GM19397 (cell line): ENCODE measurements around the gene ZC2HC1B.
"Not testable (repeated sequence)": the region's sequence is repeated elsewhere in the genome, so short reads cannot be mapped to it uniquely, and the experiment has no call there.

ENCODE experiments used
- ATAC-seq: cut with Tn5 transposase; IDR thresholded peaks from one replicate; pipeline ENCODE4 v1.9.1; 2021; ENCODE audit warnings: mild to moderate bottlenecking, moderate library complexity; ENCODE audit not compliant: unreplicated experiment

ZC2HC1B gene

GRCh38 chr6:143867236-143867635, 3.0 kb downstream of the ZC2HC1B start:
- no peak for ATAC-seq

DNA sequence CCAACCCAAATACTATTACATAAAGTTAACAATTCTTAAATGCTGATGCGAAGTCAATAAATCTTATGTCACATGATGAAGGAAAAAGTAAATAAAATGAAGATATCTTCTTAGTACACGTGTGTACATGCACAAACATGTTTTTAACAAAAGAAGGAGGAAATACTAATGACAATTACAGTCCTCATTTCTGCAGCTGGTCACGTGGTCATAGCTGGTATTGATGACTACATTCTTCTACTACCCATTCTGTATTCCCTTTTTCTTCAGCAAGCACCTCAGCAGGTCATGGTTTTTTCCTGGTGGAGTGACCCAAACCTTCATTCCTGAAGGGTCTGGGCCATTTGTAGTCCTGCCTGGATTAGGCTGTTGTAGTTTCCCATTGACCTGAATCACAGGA, 4.5 kb downstream of the ZC2HC1B start:
- ATAC-seq = not testable (repeated sequence)

GRCh38 chr6:143871202-143871730, 7.0 kb downstream of the ZC2HC1B start:
- ATAC-seq = not testable (repeated sequence)

- peak; percentile 71 for ATAC-seq
These were observed 7.9 kb downstream of the ZC2HC1B start for GRCh38 chr6:143872201-143872600.

GRCh38 chr6:143873600-143873999, 9.3 kb downstream of the ZC2HC1B start:
- not testable (repeated sequence) for ATAC-seq

DNA sequence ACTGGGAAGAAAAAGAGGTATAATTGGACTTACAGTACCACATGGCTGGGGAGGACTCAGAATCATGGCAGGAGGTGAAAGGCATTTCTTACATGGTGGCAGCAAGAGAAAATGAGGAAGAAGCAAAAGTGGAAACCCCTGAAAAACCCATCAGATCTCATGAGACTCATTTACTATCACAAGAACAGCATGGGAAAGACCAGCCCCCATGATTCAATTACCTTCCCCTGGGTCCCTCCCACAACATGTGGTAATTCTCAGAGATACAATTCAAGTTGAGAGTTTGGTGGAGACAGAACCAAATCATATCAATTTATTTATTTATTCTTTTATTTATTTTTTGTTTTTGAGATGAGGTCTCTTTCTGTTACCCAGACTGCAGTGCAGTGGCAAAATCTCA, 10.2 kb downstream of the ZC2HC1B start:
- not testable (repeated sequence) for ATAC-seq

DNA sequence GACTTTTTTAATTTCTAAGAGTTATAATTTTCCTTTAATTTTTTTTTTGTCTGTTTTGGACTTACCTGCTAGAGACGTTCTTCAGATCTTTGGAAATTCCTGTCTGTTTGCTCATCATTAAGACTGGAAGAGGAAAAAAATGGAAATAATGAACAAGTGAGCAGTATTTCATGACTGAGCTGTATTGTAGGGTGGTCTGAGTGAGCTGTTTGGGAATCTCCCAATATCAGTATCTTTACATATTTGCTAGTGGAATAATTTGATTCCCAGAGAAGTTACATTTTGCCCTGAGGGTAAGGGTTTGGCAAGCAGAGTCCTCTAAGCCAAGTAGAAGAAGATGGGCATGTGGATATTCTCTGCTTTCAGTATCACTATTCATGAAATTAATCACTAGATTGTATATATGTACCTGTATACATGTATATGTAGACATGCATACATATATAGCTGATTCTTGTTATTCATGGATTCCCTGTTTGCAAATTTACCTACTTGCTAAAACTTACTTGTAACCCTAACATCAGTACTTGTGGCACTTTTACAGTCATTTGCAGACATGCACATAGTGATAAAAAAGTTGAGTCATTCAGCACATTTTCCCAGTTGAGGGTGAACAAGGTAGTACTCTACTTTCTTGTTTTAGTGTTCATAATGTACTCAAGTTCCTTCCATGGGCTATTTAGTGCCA, 13.5 kb downstream of the ZC2HC1B start:
- no peak for ATAC-seq

DNA sequence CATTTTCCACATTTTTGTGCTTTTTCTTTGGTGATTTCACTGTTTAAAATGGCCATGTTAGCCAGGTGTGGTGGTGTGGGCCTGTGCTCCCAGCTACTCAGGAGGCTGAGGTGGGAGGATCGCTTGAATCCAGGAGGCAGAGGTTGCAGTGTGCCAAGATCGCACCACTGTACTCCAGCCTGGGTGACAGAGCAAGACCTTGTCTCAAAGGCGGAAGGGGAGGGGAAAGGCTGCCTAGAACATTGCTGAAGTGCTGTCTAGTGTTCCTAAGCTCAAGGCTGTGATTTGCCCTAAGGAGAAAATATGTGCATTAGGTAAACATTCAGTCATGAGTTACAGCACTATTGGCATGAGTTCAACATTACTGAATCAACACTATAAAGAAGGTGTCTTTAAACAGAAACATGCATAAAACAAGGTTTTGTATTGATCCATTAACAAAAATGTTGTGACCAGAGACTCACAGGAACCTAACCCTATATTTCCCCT, 14.0 kb downstream of the ZC2HC1B start:
- no peak for ATAC-seq

- ATAC-seq = no peak
These were observed 16.1 kb downstream of the ZC2HC1B start for GRCh38 chr6:143880412-143880811.

GRCh38 chr6:143882401-143882930, 18.2 kb downstream of the ZC2HC1B start:
- ATAC-seq = no peak

DNA sequence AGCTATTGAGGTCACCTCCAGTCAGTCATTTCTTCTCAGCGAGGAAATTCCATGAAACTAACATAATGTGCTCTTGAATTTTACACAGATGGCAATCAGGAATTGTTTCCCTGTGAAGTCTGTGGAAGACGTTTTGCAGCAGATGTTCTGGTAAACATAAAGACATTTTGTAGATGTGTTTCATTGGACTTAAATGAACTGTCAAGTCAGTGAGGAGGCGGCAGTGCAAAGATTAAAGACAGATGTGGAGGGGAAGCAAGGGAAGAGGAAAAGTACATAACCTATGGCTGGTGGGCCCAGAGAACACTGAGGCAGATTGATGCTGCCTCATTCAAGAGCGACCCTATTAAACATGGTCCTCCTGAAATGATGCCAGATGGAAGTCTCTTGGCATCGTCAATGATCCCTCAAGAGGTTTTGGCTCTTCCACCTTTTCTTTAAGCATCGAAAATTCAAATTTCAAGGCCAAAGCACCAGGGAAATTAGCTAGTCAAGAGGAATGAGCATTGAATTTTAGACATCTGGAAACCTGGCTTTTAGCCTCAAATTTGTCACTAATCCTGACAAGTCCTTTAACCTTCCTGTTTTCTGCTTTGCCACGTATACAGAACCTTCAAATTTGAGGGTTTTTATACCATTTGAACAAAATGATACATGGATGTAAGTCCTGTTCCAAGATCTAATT, 20.1 kb downstream of the ZC2HC1B start:
- no peak for ATAC-seq

DNA sequence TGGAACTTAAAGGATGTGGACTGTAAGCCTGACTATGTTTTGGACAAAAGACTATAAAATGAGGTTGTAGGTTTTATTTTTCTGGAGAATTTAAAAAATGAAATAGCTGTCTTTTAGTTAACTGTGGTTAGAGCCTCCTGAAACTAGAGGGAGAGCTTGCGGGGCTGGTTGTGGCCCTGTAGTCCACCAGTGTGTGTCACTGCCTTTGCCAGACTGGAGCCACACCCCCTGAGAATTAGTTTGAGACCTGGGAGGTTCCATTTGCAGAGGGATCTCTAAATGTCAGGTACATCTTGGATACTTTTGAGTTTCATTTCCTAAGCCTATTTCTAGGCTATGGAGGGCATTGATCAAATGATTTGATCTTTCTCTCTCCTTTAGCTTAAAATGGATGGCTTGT, 20.8 kb downstream of the ZC2HC1B start:
- ATAC-seq = no peak

DNA sequence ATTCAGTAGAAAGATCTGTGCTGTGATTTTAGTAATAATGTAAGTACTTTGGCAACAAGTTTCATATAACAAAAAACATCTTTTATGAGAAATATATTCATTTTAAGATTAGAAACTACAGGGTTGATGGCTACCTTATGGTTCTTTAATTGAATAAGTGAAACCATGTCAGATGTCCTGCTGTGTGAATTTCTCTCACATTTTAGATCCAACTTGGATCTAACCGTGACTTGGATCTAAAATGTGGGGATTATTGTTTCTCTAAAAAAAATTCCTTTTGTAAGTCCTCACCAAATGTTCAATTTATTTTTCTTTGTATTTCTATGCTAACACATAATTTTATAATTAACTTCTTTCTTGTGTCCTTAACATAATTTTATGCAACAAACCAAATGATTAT, 30.4 kb downstream of the ZC2HC1B start:
- ATAC-seq = no peak

GRCh38 chr6:143896126-143896860, 32.0 kb downstream of the ZC2HC1B start:
- ATAC-seq = no peak

DNA sequence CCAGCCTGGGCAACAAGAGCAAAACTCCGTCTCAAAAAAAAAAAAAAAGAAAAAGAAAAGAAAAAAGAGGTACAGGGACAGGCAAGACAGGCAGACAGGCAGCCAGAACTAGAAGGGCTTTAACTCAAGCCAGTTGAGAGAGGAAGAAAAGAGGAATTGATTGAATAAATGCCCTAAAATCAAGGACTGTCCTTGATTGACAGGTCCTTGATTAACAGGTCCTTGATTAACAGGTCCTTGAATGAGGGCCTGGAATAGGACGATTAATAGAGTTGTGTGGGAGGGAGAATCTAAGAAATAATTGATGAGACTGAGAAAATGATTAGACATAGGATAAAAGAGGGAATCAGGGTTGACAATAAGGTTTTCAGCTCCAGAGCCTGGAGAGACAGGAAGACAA, 36.1 kb downstream of the ZC2HC1B start:
- ATAC-seq = no peak

DNA sequence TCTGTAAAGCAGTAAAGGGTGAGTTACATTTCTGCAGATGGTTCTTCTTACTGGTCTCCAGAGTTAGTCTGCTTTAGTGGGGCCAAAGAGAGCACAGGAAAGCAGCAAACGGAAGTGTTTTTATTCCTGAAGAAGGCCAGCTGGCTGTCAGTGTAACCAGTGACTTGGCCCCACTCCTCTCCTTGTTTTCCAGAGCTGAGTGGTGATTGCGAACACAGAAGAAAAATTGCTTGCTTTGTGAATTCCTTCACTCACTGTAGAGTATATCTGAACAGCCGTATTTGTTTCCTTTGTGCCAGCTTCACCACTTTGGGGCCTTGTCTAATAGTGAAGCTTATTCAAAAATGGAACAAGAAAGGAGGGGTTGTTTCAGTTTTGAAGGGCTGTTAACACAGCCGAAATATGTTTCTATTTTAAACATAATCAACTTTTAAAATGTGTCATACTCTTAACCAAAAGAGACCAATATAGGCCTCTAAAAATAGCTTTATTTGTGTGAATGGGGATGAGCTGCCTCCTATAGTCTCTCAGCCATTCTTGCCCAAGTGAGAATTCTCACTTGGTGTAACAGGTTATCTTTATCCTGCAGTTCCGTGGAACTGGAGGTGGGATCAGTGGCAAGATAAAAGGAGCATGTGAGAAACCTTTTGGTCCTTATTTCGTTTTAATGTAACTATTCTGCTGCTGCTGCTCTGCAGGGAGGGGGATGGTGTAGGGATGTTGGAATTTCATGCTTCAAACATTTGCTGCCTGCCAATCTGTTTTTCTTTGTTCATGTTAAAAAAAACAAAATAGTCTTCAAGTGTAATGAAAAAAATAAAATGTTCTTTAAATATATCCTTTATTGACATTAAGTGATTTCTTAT, 37.8 kb downstream of the ZC2HC1B start:
- peak; percentile 91 for ATAC-seq

DNA sequence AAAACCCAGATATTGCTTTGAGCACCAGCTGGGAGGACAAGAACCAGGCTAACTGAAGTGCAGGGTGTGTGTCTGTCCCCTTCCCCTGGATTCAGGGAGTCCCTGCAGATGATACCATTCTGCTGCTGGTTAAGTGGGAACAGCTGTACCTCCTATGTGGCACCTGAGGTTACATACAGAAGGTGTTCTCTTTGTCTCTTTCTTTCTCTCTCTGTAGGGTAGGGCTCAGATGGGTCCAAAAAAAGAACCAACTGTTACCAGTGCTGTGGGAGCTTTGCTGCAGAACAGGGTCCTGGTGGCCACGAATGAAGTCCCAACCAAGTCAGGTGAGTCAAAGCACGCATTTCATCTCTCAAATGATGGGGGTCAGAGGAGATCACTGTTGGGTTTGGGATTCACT, 38.6 kb downstream of the ZC2HC1B start:
- no peak for ATAC-seq

GRCh38 chr6:143911028-143911427, 46.8 kb downstream of the ZC2HC1B start:
- ATAC-seq = no peak

GRCh38 chr6:143912671-143913070, 48.4 kb downstream of the ZC2HC1B start:
- ATAC-seq = no peak

DNA sequence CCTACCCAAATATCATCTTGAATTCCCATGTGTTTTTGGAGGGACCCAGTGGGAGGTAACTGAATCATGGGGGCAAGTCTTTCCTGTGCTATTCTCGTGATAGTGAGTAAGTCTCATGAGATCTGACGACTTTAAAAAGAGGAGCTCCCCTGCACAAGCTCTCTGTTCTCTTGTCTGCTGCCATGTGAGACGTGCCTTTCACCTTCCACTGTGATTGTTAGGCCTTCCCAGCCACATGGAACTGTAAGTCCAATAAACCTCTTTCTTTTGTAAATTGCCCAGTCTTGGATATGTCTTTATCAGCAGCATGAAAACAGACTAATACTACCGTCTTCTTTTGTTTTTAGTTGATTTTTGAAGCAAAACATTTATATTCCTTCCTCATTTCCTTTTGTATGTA, 52.8 kb downstream of the ZC2HC1B start:
- ATAC-seq = not testable (repeated sequence)
